GM21515 (cell line): ENCODE results near the gene PARD3B.

ENCODE experiments used
- ATAC-seq: cut with Tn5 transposase; IDR thresholded peaks from one replicate; pipeline ENCODE4 v1.9.1; 2021; ENCODE audit not compliant: unreplicated experiment

The PARD3B gene

DNA sequence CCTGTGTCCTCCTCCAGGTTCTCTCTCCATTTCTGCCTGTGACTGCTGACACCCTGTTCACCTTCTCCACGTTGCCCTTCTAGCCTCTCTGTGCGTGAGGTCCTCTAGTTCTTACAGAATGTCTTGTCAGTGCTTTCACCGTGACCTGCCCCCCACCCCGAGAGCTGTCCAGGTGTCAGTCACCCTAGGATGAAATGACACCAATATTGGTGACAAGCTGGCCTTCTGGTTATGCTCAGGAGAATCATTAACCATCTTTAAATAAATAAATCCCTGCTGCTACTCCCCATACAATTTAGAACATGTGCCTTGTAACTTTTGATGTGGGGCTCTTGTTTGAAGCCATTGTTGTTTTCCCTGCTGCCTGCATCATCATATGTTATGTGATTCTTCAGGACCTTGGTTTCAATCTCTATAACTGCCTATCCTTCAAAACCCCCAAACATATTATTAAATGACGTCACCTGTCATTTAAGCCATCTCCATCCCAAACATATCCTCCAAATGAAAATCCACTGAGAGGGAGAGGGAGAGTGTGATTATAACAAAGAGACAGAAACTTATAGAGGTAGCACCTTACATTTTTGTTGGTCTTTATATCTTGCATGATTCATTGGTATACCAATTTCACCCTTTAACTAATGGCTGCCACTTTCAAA lies 496.3 kb downstream of the PARD3B start:
- ATAC-seq: no peak

DNA sequence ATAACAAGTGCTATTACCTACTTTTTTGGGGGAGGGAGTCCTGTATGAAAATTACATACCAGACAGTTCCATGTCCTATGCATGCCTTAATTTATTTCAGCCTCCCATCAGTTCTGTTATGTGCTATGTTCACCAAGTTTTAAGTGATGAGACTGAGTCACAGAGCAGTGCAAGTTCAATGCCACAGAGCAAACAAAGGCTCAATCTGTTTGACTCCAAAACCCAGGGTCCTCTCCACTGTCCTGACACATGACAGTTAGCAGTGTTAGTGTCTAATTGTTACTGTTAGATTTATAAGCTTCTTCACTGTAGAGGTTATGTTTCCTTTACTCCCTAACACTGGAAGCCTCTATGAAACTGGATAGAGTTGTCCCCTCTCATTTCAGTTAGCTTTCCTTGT lies 498.0 kb downstream of the PARD3B start:
- ATAC-seq: no peak

DNA sequence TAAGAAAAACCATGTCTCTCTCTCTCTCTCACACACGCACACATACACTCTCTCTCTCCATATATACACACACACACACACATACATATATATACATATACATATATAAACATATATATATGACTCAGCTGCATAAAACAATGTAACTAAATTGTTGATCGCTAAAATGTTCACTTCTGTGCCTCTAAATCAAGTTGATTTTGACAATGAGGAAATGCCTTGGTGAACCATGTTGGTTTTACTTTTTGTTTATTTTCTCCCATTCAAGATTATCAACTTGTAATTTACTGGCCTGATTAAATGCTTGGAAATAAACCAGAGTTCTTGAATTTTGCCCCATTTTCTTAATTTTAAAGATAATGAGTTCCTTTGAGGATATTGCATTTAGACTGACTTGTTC lies 500.4 kb downstream of the PARD3B start:
- no peak for ATAC-seq

DNA sequence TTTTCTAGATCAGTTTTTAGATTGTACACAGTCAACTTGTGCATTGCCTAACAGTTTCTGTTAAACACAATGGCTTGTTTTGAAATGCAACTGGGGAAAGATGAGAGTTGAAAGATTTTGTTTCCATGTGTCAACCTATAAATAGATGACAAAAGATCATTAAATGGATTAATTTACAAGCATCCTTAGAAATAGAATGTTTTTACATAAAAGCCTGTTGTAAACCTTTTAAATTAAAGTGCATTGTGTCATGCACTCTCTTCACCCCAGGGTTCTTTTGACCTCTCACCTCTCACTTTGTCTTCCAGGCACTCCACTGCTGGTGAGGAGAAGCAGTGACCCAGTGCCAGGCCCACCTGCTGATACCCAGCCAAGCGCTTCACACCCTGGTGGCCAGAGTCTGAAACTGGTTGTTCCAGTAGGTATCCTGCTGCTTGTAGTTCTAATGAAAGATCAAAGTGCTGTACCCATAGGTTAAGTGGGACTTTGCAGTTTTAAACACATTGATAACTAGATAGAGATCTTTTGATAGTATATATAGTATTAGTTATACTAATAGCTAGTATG lies 502.1 kb downstream of the PARD3B start:
- no peak for ATAC-seq

DNA sequence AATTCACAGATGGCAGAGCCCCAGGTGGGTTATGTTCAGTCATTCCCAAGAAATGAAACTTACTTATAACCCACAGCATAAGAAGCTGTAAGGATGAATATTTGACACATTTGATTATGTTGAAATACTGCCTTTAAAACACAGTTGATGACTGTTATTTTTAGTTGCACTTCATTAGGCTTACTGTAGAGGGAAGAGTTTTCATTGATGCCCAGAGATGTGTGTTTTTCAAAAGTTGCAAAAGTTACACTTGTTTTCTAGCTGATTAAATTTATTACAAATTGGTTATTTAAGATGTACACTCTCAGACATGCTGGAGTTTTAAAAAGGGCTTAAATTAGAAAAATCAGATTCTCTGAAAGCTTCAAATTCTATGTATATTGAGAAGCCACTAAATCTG lies 506.1 kb downstream of the PARD3B start:
- no peak for ATAC-seq

DNA sequence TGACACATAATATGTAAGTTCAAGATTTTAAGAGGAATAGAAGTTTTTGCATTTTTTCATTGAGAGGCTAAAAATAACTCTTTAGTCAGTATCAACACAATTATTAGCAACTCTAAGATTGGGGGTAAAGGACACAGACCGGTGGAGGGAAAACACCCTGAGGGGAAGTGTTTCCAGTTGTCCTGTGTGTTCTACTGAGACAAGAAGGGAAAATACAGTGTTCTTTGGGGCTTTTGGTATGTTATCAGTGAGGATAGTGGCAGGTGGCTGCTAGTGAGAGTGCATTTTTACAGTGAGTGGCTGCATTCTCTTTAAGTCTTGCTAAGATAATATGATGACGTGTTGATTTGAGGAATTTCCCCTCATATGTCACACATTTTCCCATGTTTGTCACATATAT lies 507.5 kb downstream of the PARD3B start:
- ATAC-seq: no peak

DNA sequence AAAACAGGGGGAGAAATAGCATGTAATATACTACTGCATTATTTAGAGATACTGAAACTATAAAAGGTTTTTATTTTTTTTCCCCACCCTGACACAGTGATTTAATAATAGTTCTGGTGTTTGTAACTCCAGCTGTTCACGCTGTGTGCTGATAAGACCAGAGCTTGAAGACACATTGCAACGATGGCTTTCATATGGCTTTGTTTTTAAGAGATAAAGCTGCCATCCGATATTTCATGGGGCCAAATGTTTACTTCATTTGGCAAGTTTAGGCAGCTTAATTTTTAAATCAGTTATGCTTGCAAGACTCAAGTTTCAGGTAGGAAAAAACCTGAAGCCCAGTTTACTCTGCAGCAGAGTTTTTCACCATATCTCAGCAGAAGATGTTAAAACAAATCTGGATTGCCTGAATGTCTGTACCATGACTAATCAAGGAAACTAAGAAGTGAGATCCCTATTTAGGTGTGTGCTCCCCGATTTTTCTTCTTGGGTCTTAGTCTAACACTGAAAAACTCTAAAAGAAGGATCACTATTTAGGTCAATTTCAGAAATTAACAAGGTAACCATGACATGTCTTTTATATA lies 508.6 kb downstream of the PARD3B start:
- no peak for ATAC-seq

DNA sequence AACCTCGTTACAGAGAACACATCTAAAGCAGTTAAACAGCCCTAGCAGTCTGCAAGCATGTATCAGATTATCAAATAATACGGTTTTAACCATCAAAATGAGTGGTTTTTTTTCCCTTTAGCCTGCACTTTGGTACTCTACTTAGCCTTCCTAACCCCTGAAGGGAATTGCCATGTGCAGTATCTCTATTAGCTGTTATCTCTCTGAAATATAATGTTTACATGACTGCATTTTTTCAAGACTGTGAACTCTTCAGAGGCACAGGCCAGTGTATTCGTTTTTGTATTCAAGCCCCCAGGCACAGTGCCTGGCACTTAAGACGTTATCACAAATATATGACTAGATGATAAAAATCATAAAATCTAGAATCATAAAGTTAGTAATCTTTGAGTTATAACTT lies 509.5 kb downstream of the PARD3B start:
- no peak for ATAC-seq

DNA sequence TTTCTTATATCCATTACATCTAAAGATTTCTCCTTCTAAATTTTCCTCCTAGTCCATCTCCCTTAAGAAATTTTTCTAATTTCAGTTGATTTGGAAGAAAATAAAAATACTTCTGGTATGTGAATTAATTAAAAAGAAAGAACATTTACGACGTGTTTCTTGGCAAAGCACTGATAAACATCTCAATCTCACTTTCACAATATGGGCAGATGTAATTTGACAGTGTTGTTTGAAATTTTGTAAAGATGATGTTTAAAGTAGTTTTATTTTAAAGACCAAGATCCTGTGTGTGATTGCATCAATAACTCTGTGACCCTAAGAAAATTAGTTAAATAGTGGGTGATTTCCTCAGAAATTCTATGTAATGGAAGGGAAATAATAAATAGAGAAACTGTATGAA lies 510.0 kb downstream of the PARD3B start:
- ATAC-seq: no peak

DNA sequence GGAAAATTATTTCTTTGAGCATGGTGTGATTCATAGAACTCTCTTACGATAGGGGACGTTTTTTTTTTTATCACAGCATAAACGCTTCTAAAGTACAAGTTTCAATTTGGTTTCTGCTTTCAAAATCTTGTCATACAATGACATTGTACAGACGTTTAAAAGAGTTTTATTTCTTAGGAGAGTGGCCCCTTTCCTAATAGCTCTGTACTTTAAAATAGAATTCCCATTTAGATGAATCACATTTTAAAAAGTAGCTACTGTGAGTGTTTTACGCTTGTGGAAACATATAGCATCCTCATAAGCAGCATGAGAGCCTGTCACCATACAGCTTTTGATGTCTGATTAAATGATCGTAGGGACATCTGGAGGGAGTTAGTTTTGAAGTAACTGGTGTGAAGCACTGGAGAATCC lies 510.9 kb downstream of the PARD3B start:
- no peak for ATAC-seq

DNA sequence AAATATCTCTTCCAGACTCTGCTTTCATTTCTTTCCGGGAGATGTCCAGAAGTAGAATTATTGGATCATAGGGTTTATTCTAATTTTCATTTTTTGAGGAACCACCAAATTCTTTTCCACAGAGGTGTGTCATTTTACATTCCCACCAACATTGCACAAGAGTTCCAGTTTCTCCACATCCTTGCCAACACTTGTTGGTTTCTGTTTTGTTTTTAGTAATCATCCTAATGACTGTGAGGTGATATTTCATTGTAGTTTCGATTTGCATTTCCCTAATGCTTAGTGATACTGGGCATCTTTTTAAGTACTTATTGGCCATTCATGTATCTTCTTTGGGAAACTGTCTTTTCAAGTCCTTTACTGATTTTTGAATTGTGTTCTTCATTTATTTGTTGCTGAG lies 513.1 kb downstream of the PARD3B start:
- ATAC-seq: no peak

DNA sequence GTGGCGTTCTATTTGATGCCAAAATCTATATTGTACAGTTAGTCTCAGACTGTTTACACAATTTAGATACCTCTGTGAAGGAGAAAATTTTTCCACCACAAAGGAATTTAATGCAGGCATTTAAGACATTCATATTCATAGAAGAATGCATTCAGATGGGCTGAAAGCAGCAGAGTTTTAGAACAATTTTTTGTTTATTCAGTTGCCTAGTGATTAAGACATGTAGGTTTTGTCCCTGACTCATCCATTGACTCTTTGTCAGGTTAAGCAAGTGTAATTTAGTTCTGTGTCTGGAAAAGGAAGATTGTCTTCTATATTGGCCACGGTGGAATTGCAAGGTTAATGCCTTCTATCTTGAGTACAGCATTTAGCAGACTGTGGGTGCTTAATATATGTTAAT lies 515.0 kb downstream of the PARD3B start:
- no peak for ATAC-seq

DNA sequence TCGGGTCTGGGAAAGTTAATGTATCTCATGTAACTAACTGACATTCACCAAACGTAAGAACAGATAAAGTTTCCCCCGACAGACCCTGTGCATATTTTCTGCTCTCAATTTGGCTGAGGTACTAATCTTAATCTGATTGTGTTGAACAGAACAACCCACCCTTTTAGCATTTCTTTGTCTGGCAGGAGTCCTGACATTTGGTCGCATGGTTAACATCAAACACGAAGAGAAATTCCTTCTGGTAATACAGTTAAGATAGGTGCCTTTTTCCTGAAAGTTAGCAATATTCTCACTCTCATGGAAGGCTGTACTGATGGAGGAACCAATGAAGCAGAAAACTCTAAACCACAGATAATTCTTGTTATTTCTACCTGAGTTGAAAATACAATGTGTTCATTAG lies 520.8 kb downstream of the PARD3B start:
- no peak for ATAC-seq

DNA sequence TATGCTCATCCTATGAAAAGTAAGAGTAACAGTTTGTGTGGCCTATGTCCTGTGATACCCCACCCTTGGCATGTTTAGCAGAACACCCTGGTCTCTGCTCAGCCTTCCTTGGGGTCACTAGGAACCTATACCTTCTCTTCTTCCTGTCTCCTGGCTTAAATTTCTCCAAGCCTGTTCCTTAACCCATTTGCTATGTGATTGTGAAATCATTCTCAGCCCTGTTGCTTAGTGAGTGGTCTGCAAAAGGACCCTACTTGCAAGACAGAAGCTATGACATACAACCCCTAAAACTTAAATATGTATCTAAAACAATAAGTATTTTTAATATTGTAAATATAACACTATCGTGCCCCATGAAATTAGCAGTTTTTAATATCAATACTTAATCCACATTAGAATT lies 524.7 kb downstream of the PARD3B start:
- ATAC-seq: no peak

DNA sequence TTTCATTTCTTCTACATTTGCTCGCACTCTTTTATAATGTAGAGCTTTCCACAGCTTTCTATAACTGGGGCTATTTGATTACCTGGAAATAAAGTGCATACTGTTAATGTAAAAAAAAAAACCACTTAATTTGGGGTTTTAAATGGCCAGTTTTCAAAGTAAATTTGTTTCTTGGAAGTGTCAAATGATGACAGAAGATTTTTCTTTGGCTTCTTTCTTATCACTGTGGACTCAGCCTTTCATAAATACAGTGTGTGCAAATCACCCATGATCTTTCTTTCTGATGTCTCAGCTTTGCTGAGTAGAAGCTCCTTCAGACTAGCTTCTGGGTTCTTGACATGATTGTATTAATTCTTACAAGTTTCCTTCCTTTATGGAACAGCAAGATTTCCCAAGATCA lies 525.6 kb downstream of the PARD3B start:
- no peak for ATAC-seq

DNA sequence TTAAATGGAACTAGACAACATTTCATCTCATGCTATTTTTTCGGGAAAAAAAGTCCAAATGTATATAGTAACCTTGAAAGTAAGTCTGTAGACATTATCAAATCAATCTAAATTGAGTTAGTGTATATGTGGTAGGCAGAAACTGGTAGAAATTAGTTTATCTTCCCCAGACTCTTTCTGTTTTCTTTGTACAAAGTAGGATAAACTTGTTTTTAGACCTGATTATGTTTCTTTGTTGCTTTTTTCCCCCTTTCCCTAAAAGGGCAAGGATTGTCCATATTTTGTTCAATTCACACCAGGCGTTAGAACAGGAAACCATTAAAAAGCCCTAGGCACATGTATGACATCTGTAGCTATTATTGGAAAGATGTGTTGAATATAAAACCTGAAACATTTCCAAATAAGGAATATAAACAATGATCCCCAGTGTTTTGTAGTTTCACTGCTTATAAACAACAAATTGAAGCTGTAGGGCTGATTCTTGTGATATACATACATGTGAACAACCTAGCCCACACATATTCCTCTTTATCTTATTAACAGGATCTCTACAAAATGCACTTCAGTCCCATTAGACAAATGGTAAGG lies 528.3 kb downstream of the PARD3B start:
- ATAC-seq: no peak

DNA sequence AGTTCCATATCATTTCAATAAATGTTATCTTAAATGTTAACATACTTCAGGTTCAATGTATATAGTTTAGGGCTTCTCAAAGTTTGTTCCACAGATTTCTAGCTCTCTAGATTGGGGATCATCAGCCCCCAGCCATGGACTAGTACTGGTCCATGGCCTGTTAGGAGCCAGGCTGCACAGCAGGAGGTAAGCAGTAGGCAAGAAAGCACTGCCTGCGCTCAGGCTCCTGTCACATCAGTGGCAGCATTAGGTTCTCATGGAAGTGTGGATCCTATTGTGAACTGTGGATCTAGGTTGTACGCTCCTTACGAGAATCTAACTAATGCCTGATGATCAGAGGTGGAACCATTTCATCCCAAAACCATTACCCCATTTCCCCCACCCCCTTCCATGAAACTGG lies 531.1 kb downstream of the PARD3B start:
- ATAC-seq: no peak

DNA sequence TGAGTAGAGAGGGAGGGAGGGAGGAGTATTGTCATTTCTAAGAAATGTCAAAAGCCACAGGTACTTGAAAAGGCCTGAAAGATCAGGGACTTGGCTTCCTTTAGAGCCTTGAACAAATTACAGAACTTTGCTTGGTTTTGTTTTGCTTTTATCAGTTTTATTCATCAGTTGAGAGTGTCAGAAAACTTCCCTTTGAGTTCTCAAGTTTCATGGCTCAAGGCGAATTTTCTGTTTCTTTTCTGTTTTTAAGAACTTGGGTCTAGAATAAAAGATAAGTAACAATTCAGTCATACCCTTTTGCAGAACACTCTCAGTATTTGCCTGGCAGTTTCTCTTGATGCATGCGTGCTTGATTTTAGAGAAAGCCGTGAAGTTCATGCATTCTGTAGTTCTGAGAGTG lies 531.9 kb downstream of the PARD3B start:
- no peak for ATAC-seq

DNA sequence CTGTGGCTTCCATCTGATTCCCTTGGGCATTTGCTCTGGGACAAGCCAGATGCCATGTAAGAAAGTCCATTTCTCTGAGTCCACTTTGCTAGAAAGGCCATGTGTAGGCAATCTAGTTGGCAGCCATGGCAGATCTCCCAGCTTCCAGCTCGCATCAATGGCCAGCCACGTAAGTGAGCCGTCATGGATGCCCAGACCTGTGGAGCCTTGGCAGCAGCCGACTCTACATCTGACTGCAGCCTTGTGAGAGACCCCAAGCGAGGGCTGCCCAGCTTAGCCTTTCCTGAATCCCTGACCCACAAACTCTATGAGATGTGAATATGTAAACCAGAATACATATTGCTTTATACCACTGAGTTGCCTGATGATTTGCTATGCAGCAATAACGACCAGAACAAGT lies 533.5 kb downstream of the PARD3B start:
- no peak for ATAC-seq

DNA sequence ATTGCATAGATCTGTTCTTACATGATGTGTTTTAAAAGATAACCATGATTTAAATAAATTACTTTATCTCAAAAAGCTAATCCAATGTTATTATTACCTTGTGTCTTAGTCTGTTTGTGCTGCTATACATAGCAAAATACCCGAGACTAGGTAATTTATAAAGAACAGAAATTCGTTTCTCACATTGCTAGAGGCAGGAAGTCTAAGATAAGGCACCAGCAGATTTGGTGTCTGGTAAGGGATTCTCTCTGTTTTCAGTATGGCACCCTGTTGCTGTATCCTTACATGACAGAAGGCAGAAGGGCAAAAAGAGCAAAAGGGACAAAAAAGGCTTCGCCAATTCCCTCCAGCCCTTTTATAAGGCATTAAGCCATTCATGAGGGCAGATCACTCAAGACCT lies 533.9 kb downstream of the PARD3B start:
- no peak for ATAC-seq

DNA sequence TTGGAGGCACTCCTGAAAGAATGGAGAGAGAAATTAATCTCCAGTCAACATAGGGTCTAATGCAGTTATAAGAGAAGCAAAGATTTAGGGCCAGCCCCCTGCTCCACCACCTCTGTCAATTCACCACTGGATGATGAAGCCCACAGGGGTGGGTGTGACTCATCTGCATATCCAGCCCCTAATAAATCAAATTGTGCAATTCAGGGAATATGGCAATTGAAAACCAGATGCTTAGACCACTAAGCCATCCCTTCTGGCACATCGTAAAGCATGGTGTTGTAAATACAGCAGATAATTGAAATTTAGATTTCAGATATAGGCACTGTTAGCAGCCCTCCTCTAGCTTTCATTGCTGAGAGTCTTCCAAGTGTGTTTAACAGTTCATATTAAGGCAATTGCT lies 541.4 kb downstream of the PARD3B start:
- ATAC-seq: no peak

DNA sequence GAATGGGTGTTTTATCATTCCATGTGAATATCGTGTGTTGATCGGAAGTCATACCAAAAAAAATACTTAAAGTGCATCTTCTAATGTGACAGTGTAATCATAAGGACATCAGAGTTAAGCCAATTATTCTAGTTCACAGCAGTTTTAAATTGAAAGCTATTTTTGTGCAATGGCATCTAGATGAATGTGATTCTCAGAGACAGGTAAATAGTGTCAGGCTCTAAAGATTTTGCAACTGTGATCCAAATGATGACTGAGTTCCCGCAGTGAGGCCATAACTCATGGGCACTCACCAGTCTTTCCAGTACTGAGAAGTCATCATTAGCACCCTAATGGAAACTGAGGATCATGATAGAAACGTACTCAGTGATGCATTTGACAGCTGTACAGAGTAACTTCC lies 542.6 kb downstream of the PARD3B start:
- no peak for ATAC-seq

DNA sequence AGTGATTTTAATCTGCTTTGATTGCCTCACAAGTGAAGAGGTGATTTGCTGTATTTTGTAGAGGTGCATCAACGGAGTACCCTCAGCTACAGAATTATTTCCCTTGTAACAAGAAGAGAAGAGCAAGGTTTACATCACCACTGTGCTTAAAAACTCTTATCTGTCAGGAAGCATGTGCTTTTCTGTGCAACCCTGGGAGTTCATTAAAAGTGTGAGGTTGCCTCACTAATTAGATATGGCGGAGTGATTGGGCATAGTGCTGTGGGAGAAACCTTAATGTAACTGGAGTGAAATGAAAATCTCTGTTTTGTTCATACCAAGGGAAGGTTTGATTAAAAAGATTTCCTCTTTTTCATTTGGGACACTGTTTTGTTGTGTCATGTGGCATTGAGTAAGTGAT lies 544.7 kb downstream of the PARD3B start:
- ATAC-seq: no peak
